Fibroblast of lung (primary cell): ENCODE results near the gene NTNG1.
"Not testable (repeated sequence)": the region's sequence is repeated elsewhere in the genome, so short reads cannot be mapped to it uniquely, and the experiment has no call there.

Source experiments
- EZH2 ChIP-seq: IDR thresholded peaks from 2 replicates; pipeline ENCODE4 v1.5.1; 2012; ENCODE audit warnings: low read length, control low read depth, mild to moderate bottlenecking; ENCODE audit errors: missing control alignments
- TF ChIP-seq, protein P1 (sequence below), 2 donors: IDR thresholded peaks in 1 of 2; conservative IDR thresholded peaks in 1 of 2; 1 replicate in 1 of 2; 2 replicates in 1 of 2; pipeline ENCODE4 v1.5.1; 2011 to 2012; ENCODE audit warnings: low read length in 2 of 2, control low read depth in 1 of 2, inconsistent platforms in 1 of 2, low read depth in 1 of 2, mild to moderate bottlenecking in 1 of 2

DNA sequence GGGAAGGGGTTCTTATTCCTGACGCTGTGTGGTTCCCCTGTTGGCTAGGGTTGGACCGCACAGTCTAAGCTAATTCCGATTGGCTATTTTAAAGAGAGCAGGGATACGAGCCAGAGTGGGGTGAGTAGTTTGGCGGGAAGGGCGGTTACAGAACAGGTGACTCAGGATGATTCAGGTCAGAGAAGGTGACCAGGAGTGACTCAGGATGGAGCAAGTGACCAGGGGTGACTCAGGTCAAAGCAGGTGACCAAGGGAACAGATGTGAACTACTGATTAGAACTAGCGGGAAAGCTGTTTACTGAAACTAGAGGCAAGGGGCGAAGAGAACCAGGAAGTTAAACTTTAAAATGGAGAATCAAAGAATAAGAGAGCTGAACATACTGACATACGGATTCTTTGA, 24.1 kb downstream of the NTNG1 start:
- TF ChIP-seq, protein P1, sequence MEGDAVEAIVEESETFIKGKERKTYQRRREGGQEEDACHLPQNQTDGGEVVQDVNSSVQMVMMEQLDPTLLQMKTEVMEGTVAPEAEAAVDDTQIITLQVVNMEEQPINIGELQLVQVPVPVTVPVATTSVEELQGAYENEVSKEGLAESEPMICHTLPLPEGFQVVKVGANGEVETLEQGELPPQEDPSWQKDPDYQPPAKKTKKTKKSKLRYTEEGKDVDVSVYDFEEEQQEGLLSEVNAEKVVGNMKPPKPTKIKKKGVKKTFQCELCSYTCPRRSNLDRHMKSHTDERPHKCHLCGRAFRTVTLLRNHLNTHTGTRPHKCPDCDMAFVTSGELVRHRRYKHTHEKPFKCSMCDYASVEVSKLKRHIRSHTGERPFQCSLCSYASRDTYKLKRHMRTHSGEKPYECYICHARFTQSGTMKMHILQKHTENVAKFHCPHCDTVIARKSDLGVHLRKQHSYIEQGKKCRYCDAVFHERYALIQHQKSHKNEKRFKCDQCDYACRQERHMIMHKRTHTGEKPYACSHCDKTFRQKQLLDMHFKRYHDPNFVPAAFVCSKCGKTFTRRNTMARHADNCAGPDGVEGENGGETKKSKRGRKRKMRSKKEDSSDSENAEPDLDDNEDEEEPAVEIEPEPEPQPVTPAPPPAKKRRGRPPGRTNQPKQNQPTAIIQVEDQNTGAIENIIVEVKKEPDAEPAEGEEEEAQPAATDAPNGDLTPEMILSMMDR (conservative IDR thresholded peaks at IDR 0.05 in 1 of 2, IDR thresholded peaks at IDR 0.05 in 1 of 2; ENCODE audit: low read depth in 1 of 2, low read length in 2 of 2): not testable (repeated sequence)
- TF ChIP-seq EZH2: not testable (repeated sequence)
